GM12872 (cell line): ENCODE data around the gene PNLIPRP2.

Experiments used
- CTCF ChIP-seq: IDR thresholded peaks from 3 replicates; pipeline ENCODE4 v1.5.1; 2011; ENCODE audit warnings: low read depth, mild to moderate bottlenecking, low read length, moderate library complexity; ENCODE audit not compliant: insufficient read depth

The PNLIPRP2 gene

GRCh38 chr10:116620423-116621400 is at the start of gene PNLIPRP2:
PNLIPRP2 (plus strand) TSS chr10:116620953.
- no peak for TF ChIP-seq CTCF

GRCh38 chr10:116574797-116575196 is 46.0 kb upstream of the PNLIPRP2 start:
- no peak for TF ChIP-seq CTCF

GRCh38 chr10:116587878-116588591 is 32.7 kb upstream of the PNLIPRP2 start:
- no peak for TF ChIP-seq CTCF

DNA sequence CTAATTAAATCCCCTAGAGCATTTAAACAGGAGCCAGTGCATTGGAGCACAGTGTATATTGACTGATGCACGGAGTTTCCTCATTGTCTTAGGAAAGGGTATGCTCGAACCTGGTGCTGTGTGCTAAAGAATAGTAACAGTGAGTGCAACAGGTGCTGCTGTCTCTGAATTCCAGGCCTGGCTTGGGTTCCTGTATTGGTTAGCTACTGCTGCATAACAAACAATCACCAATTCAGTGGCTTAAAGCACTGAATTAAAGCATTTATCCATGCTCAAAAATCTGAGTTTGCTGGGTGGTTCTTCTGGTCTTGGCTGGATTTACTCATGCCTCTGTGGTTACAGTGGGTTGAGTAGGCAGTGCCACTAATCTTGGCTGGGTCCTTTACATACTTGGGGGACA is 31.8 kb upstream of the PNLIPRP2 start:
- no peak for TF ChIP-seq CTCF

- no peak for TF ChIP-seq CTCF
Measured at GRCh38 chr10:116589926-116590325, 30.8 kb upstream of the PNLIPRP2 start.

DNA sequence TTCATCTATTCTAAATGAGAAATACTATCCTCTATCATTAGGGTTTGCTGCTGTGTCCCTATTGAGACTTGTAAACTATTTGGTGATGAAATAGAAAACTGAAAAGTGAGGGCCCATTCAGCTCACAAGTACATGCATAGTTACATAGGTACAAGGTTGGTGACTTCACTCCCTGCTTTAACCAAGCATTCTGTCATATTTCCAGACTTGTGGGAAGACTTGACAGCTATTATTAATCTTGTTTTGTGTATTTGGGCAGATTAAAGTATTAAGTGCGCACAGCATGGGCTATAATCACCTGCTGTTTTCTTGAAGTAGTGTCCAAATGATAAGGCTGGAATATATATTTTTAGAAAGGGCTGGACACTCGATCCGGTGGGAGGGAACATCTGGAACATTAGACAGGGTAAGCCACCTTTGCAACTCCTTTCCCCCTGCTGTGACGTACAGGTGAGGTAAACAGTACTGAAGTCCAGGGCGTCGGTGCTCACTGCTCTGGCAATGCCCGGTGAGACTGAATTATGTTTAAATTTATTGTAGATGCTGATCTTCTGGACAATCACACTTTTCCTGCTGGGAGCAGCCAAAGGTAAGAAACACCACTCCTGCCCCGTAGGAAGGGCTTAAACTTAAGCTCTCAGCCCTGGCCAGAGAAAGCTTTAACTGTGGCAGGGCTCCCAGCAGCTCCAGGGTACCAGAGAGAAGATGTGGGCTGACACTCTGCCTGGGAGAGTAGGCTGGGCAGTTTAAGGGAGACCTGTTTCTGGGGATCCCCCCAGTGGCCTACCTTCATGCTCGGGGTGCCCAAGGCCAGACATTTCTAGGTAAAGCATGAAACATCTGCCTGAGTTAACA is 29.9 kb upstream of the PNLIPRP2 start, which contains the start of gene PNLIPRP1:
PNLIPRP1 (plus strand) TSS at position 370 of the 855 bp plus-strand sequence; CDS start at position 541, 171 bp downstream.
- TF ChIP-seq CTCF = no peak
